Chondrocyte (in vitro differentiated cells): ENCODE data around the gene GLB1L2. TPM values are rescaled to one million over a fixed set of nuclear protein-coding genes. Genes with fewer than 3 reads are reported as not detected.

ENCODE experiments used
- DNase-seq: peaks from one replicate; pipeline ENCODE4 v3.0.0; 2021; ENCODE audit warnings: mixed read lengths, low spot score
- H3K27ac Mint-ChIP-seq: one replicate; pipeline ENCODE4 v1.8.0; 2021; ENCODE audit warnings: mild to moderate bottlenecking, moderate library complexity, mixed read lengths; ENCODE audit not compliant: unreplicated experiment
- H3K27me3 Mint-ChIP-seq: 2 replicates; pipeline ENCODE4 v1.8.0; 2021; ENCODE audit warnings: low read depth, mixed read lengths
- H3K36me3 Mint-ChIP-seq: 2 replicates; pipeline ENCODE4 v1.8.0; 2021; ENCODE audit warnings: low read depth, mixed read lengths
- H3K4me1 Mint-ChIP-seq: 2 replicates; pipeline ENCODE4 v1.8.0; 2021; ENCODE audit warnings: low read depth, mild to moderate bottlenecking, mixed read lengths
- H3K4me3 Mint-ChIP-seq: one replicate; pipeline ENCODE4 v1.8.0; 2021; ENCODE audit warnings: mild to moderate bottlenecking, moderate library complexity, mixed read lengths; ENCODE audit not compliant: unreplicated experiment
- H3K9me3 Mint-ChIP-seq: 2 replicates; pipeline ENCODE4 v1.8.0; 2021; ENCODE audit warnings: low read depth, mixed read lengths
- CTCF ChIP-seq: fragments of 200-600 bp; sonication (generic); IDR thresholded peaks from 2 replicates; pipeline ENCODE4 v1.5.0; 2021; ENCODE audit warnings: antibody characterized with exemption, mild to moderate bottlenecking, moderate library complexity
- total RNA-seq: library from RNA; stranded (reverse); gene quantifications from 3 replicates; pipeline ENCODE4 v1.2.1, GENCODE V29; 2021

Gene GLB1L2
- total RNA-seq, 1 donor from 2014 or later = 0.35 TPM

- Mint-ChIP-seq H3K27ac (no peak overlapping the region), H3K36me3 (no peaks in the 10 kb centered on the region)
Measured at GRCh38 chr11:134292661-134293060, 39.1 kb upstream of the GLB1L2 start.

GRCh38 chr11:134293119-134294113 is 38.4 kb upstream of the GLB1L2 start:
- no peak for DNase-seq
- no peak overlapping the region for H3K4me3 Mint-ChIP-seq
- H3K4me1 Mint-ChIP-seq = no peaks in the 10 kb centered on the region
- no peaks in the 10 kb centered on the region for H3K9me3 Mint-ChIP-seq
- TF ChIP-seq CTCF = no peak
- no peaks in the 10 kb centered on the region for H3K36me3 Mint-ChIP-seq
- peaks cover 33% of the 10 kb centered on the region for H3K27me3 Mint-ChIP-seq
- no peak overlapping the region for H3K27ac Mint-ChIP-seq

More at GRCh38 chr11:134292661-134293060, 39.1 kb upstream of the GLB1L2 start:
- TF ChIP-seq CTCF = no peak
- DNase-seq = no peak
- peaks cover 33% of the 10 kb centered on the region for H3K27me3 Mint-ChIP-seq
- no peaks in the 10 kb centered on the region for H3K4me1 Mint-ChIP-seq
- no peaks in the 10 kb centered on the region for H3K9me3 Mint-ChIP-seq
- no peak overlapping the region for H3K4me3 Mint-ChIP-seq

- H3K36me3 Mint-ChIP-seq = peaks cover 1% of the 10 kb centered on the region
- H3K4me3 Mint-ChIP-seq = no peak overlapping the region
- peaks cover 31% of the 10 kb centered on the region for H3K27me3 Mint-ChIP-seq
- H3K9me3 Mint-ChIP-seq = no peaks in the 10 kb centered on the region
- TF ChIP-seq CTCF = no peak
- no peaks in the 10 kb centered on the region for H3K4me1 Mint-ChIP-seq
- no peak for DNase-seq
- no peak overlapping the region for H3K27ac Mint-ChIP-seq
Measured at GRCh38 chr11:134294664-134295063, 37.1 kb upstream of the GLB1L2 start.

GRCh38 chr11:134312223-134312622 is 19.6 kb upstream of the GLB1L2 start:
- H3K9me3 Mint-ChIP-seq = peaks cover 7% of the 10 kb centered on the region
- no peaks in the 10 kb centered on the region for H3K36me3 Mint-ChIP-seq
- H3K27ac Mint-ChIP-seq = no peak overlapping the region
- H3K4me1 Mint-ChIP-seq = no peaks in the 10 kb centered on the region
- TF ChIP-seq CTCF = no peak
- no peak overlapping the region for H3K4me3 Mint-ChIP-seq
- peaks cover 26% of the 10 kb centered on the region for H3K27me3 Mint-ChIP-seq
- DNase-seq = no peak

- no peak overlapping the region for H3K27ac Mint-ChIP-seq
- TF ChIP-seq CTCF = no peak
- no peak overlapping the region for H3K4me3 Mint-ChIP-seq
- peaks cover 12% of the 10 kb centered on the region for H3K9me3 Mint-ChIP-seq
- no peak for DNase-seq
- no peaks in the 10 kb centered on the region for H3K36me3 Mint-ChIP-seq
- H3K4me1 Mint-ChIP-seq = no peaks in the 10 kb centered on the region
- H3K27me3 Mint-ChIP-seq = peaks cover 27% of the 10 kb centered on the region
Measured at GRCh38 chr11:134312807-134313206, 19.0 kb upstream of the GLB1L2 start.
